Activated CD4-positive, alpha-beta T cell treated with anti-CD3 and anti-CD28 coated beads, Interleukin-2, Interleukin-4, amounts not matched to agents 100 ng/mL and 50 ng/mL, durations not matched to agents 16 hours and 8 hours (primary cell): ENCODE results near the gene CEP78.
"Not testable (repeated sequence)": the region's sequence is repeated elsewhere in the genome, so short reads cannot be mapped to it uniquely, and the experiment has no call there.

Experiments
- DNase-seq: peaks from one replicate; pipeline ENCODE4 v3.0.0-alpha.2; 2020; ENCODE audit warnings: low spot score

Gene CEP78, protein sequence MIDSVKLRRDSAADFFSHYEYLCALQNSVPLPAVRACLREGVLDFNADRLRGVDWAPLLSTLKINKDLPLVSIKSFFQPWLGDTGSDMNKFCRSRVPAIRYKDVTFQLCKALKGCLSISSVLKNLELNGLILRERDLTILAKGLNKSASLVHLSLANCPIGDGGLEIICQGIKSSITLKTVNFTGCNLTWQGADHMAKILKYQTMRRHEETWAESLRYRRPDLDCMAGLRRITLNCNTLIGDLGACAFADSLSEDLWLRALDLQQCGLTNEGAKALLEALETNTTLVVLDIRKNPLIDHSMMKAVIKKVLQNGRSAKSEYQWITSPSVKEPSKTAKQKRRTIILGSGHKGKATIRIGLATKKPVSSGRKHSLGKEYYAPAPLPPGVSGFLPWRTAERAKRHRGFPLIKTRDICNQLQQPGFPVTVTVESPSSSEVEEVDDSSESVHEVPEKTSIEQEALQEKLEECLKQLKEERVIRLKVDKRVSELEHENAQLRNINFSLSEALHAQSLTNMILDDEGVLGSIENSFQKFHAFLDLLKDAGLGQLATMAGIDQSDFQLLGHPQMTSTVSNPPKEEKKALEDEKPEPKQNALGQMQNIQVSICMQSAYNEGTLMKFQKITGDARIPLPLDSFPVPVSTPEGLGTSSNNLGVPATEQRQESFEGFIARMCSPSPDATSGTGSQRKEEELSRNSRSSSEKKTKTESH

DNA sequence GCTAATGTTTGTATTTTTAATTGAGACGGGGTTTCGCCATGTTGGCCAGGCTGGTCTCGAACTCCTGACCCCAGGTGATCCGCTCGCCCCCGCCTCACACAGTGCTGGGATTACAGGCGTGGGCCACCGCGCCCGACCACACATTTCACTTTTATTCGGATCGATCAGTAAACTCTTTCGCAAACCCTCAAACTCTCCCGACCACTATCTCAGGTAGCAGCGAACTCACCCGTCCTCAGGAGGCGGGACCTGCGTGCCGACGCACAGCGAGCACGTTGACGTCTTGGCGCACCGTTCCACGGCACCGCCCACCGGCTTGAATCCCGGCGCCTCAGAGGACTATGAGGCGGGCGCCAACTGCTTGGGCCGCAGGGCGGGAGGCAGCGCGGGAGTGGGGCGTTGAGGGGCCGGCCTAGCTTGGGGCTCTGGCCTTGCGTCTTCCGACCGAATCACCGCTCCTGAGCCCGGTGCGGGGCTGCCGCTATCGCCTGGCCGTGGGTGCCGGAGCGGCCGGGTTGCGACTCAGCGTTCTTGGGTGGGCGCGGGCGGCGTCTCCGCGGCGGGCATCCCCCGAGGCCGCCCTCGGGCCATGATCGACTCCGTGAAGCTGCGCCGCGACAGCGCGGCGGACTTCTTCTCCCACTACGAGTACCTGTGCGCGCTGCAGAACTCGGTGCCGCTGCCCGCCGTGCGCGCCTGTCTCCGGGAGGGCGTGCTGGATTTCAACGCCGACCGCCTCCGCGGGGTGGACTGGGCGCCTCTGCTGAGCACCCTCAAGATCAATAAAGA lies at the start of gene CEP78:
CEP78 (plus strand) TSS at position 314 of the 789 bp plus-strand sequence; CDS start at position 590, 276 bp downstream.
- peak; percentile 92 for DNase-seq

DNA sequence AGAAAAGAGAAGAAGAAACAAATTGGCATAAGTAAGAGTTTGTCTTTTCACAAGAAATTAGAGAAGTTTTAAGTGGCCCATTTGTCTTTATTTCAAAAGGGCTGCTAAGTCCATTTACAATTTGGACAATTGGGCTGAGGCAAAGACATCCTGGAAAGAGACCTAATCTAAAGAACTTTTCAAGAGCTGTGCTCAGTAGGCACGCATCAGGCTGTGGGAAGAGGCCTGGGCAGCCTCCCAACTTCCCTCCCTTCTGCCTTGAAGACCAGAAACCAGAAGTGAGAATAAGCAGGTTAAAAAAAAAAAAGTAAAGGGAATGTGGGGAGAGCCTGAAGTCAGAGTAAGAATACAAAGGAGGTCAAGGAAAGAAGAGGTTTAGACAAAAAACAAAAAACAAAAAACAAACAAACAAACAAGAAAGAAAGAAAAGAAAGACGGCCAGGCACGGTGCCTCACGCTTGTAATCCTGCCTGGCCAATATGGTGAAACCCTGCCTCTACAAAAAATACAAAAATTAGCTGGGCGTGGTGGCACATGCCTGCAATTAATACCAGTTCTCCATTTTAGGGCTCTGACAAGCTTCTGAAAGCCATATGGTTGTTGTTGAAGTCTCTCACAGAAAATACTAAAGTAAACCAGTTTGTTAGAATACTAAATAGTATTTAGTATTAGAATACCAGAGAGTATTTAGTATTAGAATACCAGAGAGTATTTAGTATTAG lies 48.0 kb upstream of the CEP78 start:
- no peak for DNase-seq

DNA sequence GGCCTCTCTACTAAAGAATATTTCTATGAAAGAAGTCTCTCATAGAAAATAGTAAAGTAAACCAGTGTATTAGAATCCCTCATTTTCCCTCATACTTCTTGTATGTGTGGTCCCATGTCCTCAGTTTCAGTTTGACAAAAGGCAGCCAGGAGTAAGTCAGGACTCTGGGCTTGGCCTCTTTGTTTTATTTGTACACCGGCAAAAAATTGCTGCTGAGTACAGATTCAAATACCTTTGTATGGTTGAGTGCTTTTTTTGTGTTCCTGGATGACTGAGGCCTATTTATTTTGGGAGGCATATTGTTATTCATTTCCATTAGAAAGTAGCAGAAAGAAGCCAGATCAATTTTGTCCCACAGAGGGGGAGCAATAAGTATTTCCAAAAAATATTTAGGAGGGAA lies 47.3 kb upstream of the CEP78 start:
- DNase-seq: no peak

DNA sequence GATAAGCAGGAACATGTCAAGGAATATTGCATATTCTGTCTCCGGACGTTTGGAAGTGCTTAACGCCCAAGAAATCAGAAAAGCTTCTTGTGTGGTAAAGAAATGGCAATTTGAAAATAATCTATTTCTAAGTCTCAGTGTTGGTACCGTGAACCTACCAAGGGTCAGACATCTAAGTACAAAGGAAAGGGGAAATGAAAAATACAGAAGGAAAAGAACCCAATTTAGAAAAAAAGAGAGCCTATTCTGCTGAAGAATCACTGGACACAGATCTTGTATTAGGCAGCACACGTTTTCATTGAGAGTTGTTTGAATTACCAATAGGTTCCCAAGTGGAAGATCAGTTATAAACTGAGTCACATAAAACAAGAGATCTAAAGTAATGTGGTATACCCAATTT lies 46.9 kb upstream of the CEP78 start:
- no peak for DNase-seq

DNA sequence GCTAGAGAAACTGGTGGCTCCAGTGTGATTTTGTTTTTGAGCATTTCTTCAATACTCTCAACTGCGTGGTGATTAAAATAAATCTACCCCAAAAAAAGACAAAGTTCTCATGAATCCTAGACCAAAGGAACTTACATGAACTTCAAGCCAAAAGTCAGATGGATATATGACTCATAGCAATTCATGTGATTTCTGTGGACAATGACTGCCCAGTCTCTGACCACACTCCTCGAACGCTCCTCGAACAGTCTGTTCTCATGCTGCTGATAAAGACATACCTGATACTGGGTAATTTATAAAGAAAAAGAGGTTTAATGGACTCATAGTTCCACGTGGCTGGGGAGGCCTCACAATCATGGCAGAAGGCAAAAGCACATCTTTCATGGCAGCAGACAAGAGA lies 46.4 kb upstream of the CEP78 start:
- DNase-seq: no peak

DNA sequence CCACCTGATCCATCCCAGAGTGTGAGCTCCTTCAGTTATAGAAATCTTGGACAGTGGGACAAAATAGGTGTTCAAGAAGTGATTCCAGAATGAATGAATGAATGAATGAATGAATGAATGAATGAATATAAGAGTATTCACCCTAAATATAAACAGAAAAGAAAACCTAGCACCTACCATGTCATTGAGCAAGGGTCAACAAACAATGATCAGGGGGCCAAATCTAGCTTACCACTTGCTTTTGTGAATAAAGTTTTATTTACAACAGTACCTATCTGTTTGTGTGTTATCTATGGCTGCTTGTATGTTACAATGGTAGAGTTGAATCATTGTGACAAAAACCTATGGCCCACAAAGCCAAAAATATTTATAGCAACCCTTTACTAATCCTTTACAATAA lies 43.9 kb upstream of the CEP78 start:
- DNase-seq: no peak

DNA sequence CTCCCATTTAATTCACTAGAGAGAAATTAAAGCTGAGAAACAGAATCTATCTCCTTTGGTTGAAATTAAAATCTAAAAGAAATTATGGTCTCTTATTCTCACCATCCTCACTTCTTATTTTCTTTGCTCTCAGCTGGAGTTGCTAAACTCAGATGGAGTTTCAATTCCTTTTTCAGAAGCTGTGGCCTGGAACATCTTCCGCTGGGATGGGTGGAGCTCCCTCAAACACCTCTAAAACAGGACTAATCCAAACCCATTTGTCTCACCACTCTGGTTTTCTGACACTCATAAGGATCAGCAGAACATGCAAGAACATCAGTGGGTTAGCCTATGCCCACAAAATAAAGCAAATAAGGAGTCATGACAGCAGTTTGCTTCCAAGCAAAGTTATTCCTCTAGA lies 39.6 kb upstream of the CEP78 start:
- no peak for DNase-seq

DNA sequence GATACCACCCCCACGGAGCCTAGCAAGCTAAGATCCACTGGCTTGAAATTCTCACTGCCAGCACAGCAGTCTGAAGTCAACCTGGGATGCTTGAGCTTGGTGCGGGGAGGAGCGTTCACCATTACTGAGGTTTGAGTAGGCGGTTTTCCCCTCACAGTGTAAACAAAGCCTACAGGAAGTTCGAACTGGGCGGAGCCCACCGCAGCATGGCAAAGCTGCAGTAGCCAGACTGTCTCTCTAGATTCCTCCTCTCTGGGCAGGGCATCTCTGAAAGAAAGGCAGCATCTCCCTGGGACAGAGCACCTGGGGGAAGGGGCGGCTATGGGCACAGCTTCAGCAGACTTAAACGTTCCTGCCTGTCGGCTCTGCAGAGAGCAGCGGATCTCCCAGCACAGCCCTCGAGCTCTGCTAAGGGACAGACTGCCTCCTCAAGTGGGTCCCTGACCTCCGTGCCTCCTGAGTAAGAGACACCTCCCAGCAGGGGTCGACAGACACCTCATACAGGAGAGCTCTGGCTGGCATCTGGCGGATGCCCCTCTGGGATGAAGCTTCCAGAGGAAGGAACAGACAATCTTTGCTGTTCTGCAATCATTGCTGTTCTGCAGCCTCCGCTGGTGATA lies 34.6 kb upstream of the CEP78 start:
- peak; percentile 65 for DNase-seq

DNA sequence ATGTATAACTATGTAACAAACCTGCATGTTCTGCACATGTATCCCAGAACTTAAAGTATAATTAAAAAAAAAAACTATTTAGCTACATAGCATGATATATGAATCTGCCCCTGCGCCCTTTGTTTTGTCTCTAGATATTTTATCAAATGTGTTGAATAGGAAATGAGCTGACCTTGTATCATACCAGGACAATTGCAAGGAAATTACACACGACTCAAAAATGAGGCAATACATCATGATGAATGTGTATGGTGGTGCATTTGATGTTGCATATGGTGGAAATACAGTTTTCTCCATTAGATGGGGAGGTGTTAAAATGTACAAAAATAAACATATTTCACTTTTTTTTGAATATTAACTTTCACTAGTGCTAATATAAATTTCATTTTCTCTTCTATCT lies 28.6 kb upstream of the CEP78 start:
- no peak for DNase-seq

DNA sequence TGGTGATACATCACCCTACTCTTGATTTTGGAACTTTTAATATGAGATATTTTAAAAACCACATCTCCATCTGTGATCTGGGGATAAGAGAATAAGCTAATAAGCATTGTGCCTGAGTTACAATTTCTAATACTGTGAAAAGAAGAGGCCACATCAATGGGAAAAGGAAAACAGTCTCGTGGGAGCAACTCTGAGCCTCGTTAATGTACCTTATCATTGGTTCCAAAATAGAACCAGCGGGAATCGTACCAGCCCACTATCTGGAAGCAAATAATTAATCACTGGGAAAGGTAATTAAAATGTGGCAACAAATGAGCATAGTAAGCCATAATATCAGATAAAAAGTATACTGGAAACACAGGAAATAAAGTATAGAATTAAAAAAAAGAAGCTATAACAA lies 28.0 kb upstream of the CEP78 start:
- DNase-seq: no peak

DNA sequence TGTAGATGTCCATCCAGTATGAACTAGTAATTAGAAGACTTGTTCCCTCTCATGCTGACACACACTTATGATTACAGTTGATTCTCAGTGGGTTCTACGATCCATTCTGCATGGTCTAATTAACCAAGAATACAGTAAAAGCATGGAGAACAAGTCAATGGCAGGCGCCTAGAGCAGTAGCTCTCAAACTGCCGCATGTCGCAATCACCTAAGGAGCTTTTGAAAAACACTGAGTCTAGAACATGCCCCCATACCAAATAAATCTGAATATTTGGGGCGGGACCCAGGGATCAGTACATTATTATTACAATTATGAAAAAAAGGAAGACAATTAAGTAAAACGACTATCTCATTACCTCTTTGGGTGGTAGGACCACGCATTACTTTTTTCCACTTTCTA lies 26.7 kb upstream of the CEP78 start:
- DNase-seq: no peak

DNA sequence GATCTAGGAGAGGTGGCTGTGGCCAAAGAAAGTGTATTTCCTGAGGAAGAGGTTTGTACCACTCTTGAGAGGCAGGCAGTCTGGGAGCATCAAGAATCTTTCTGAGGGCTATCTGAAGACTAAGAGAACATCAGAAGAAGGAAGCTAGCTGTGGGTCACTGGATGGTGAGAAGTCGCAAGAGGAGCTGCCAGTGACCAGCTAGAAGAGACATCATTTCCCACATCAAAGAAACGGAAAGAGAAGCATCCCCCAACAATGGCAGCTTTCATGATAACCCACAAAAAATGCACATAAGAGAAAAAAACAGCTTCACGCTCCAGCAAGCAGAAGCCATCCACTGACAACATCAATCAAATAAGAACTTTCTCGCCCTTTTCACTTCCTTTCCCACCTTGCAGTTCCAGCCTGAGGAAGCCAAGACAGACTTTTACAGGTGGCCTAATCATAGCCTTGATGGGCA lies 25.0 kb upstream of the CEP78 start:
- DNase-seq: no peak

DNA sequence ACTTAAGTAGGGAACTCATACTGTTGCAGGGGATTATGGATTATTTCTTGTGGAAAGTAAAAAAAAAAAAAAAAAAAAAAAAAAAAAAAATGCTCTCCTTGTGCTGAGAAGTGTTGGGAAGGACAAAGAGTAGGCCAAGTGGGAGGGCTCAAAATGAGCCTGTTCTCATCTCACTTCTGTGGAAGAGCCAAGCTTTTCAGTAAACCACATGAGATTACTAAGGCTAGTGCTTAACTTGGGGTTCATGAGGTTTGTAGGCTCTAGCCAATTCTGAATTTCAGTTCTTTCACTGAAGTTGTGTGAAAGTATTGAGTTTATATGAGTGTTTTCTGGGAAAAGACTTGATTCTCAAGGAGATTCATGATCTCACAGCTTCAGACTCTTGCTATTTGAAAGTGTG lies 23.0 kb upstream of the CEP78 start:
- no peak for DNase-seq

DNA sequence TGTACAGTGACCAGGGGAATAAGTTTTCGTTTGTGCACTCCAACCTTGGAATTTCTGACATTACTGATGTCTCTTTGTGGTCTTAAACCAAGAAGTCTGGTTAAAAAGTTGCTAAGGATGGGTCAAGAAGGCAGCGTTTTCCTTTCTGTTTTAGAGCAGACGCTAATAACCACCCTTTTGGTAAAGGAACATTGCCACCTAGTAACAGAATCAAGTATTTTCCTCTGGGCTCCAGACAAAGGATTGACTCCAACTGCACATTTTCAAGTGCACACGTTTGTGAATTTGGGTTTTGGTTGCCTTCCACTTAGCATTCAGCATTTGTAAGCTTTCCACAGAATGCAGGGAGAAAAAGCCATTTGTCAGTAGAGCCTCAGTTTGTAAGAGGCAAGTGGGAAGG lies 22.2 kb upstream of the CEP78 start:
- DNase-seq: peak; percentile 18

DNA sequence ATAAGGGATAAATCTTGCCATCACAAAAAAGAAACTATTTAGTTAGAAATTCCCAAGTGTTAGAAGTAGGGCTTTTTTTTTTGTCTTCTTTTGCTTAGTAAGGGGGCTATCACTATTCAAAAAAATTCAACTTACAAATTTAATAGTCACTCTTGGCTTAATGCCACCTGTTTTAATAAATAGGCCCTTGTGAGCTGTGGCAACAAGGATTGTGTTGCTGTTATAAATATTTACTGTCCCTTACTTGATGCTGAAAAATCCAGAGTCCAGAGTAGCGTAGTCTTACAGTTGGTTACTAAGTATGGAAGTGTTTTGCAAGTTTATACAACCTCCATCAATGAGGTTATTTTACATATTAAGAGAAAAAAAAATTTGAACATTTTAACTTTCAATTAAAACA lies 21.4 kb upstream of the CEP78 start:
- DNase-seq: no peak

DNA sequence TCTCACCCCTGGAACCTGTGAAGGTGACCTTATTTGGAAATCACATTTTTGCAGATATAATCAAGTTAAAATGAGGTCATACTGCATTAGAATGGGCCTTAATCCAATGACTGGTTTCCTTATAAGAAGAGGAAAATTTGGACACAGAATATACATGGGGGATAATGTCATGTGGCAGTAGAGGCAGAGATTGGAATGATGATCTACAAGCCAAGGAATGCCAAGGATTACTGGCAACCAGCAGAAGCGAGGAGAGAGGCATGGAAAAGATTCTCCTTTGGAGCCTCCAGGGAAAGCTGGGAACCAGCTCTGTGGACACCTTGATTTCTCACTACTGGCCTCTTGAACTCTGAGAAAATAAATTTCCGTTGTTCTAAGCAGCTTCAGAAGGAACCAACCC lies 20.2 kb upstream of the CEP78 start:
- no peak for DNase-seq

DNA sequence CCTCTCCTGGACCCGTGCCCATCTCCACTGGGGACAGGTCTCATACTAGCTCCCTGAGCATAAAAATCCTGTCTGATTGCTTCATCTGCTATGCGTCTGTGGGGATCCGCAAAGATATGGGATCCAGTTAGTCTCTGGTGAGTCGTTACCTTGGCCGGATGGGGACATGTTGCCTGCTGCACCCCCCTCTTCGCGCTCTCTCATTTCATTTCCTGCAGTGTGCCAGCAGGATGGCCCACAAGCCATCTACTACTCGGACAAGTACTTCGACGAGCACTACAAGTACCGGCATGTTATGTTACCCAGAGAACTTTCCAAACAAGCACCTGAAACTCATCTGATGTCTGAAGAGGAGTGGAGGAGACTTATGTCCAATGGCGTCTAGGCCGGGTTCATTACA lies 17.0 kb upstream of the CEP78 start:
- no peak for DNase-seq

DNA sequence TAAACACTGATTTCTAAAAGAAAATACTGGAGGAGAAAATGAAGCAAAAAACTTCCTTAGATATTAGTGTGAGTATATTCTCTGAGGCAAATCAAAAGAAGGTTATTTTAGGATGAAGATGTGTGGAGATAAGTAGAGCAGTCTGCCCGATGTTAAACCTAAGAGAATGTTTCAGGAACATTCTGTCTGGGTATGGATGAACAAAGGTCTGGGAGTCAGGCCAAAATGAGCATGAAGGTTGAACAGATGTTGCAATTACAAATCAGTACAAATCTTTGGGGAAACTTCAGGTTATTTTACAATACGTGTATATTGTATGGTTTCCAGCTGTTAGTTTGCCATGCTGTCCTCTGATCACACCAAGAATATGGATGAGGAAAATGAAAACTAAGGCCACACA lies 14.4 kb upstream of the CEP78 start:
- no peak for DNase-seq

DNA sequence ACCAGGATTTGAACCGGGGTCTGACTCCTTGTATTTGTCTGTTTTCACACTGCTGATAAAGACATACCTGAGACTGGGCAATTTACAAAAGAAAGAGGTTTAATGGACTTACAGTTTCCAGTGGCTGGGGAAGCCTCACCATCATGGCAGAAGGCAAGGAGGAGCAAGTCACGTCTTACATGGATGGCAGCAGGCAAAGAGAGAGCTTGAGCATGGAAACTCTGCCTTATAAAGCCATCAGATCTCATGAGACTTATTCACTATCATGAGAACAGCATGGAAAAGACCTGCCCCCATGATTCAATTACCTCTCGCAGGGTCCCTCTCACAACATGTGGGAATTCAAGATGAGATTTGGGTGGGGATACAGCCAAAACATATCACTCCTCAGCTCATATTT lies 14.0 kb upstream of the CEP78 start:
- DNase-seq: not testable (repeated sequence)

DNA sequence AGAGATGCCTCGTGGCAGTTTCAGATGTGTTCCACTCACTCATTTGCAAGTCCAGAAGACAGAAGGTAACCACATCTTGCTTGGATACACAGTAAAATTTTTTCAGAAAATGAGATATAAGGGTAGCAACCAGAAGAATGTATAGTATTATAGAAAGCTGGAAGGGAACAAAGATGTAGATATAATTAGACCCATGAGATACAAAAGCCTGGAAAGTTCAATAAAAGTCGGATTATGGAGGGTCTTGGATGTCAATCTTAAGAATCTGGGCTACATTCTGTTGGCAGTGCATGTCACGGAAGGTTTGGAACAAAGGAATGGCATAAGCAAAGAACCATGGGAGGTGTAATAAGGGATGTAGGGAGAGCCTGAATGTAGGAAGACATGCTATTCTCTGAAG lies 5.1 kb upstream of the CEP78 start:
- DNase-seq: no peak

DNA sequence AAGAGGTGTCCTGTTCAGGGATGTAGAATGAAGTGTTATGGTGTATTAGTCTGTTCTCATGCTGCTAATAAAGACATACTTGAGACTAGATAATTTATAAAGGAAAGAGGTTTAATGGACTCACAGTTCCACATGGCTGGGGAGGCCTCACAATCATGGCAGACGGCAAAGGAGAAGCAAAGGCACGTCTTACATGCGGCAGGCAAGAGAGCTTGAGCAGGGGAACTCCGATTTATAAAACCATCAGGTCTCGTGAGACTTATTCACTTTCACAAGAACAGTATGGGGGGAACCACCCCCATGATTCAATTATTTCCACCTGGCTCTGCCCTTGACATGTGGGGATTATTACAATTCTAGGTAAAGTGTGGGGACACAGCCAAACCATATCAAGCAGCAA lies 3.4 kb upstream of the CEP78 start:
- DNase-seq: not testable (repeated sequence)

DNA sequence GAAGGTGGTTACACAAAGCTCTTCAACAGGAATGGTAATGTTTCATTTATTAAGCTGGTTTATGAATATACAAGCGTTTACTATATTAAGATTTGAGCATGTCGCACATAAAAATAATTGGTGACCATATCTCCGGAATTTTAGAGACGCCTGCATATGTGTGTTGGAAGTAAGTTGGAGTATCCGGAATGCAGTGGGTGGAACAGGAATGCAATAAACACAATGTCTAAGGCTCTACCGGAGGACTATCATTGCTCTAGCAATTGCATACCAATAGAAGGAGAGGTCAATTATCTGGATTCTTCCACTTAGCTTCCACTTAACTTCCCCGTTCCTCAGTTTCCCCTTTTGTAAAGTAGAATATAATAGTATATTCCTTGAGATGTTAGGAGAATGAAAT lies 1.1 kb upstream of the CEP78 start:
- no peak for DNase-seq
